Cardiac muscle cell (in vitro differentiated cells and primary cell): Measurements from ENCODE around the gene ZNF32. TPM values are rescaled to one million over a fixed set of nuclear protein-coding genes. Genes with fewer than 3 reads are reported as not detected.

Experiments
- DNase-seq, 2 donors: peaks; one replicate each; pipeline versions ENCODE4 v3.0.0 to v3.0.0-alpha.2; 2010 to 2017; ENCODE audit warnings: low read depth in 1 of 2, low spot score in 1 of 2
- H3K27ac ChIP-seq: fragments of 200-600 bp; sonication (generic); 2 replicates; pipeline ENCODE4 v1.5.1; 2016
- H3K27me3 ChIP-seq: fragments of 200-600 bp; sonication (generic); 2 replicates; pipeline ENCODE4 v1.6.0; 2016; ENCODE audit warnings: control low read depth
- H3K36me3 ChIP-seq: fragments of 200-600 bp; sonication (generic); 2 replicates; pipeline ENCODE4 v1.5.1; 2016; ENCODE audit warnings: control low read depth
- H3K4me1 ChIP-seq: fragments of 200-600 bp; sonication (generic); 2 replicates; pipeline ENCODE4 v1.8.1; 2017; ENCODE audit warnings: low read depth, mild to moderate bottlenecking, mixed run types
- H3K4me3 ChIP-seq: fragments of 200-600 bp; sonication (generic); 2 replicates; pipeline ENCODE4 v1.5.1; 2016; ENCODE audit warnings: mild to moderate bottlenecking
- H3K9me3 ChIP-seq: fragments of 200-600 bp; sonication (generic); 2 replicates; pipeline ENCODE4 v1.5.1; 2017; ENCODE audit warnings: low read depth, mild to moderate bottlenecking, control low read depth
- CTCF ChIP-seq: IDR thresholded peaks from 2 replicates; pipeline ENCODE4 v1.5.1; 2012; ENCODE audit warnings: low read depth, mild to moderate bottlenecking, low read length
- polyA plus RNA-seq: library from polyadenylated mRNA; unstranded; fragments of >200 nt; fragmentation: Nextera tagmentation; extraction: Ambion mirVana; gene quantifications from 2 replicates; pipeline ENCODE4 v1.2.1, GENCODE V29; 2016
- total RNA-seq: library from RNA; depleted of rRNA; stranded (reverse); fragments of >200 nt; gene quantifications from 2 replicates; pipeline ENCODE4 v1.2.3, GENCODE V29; 2016

ZNF32 gene
- total and polyA plus RNA-seq, 2 experiments from 2014 or later: 32.0 to 55.7 TPM

GRCh38 chr10:43689618-43689954, 40.9 kb upstream of the ZNF32 start:
- Histone ChIP-seq H3K4me3 (peak overlapping the region; percentile 34), H3K9me3 (no peaks in the 10 kb centered on the region), H3K36me3 (no peaks in the 10 kb centered on the region), H3K4me1 (no peaks in the 10 kb centered on the region), H3K27ac (no peak overlapping the region), H3K27me3 (peaks cover 21% of the 10 kb centered on the region)
- no peak for TF ChIP-seq CTCF
- peak; percentile 20 to 76 for DNase-seq

- Histone ChIP-seq H3K27me3 (peaks cover 21% of the 10 kb centered on the region), H3K9me3 (no peaks in the 10 kb centered on the region), H3K4me3 (no peak overlapping the region), H3K4me1 (no peaks in the 10 kb centered on the region), H3K27ac (no peak overlapping the region), H3K36me3 (no peaks in the 10 kb centered on the region)
- TF ChIP-seq CTCF: no peak
- no peak for DNase-seq
These were observed 40.4 kb upstream of the ZNF32 start for GRCh38 chr10:43689007-43689491.

GRCh38 chr10:43688348-43688892, 39.7 kb upstream of the ZNF32 start:
- Histone ChIP-seq H3K27me3 (peaks cover 21% of the 10 kb centered on the region), H3K27ac (no peak overlapping the region), H3K36me3 (no peaks in the 10 kb centered on the region), H3K4me3 (no peak overlapping the region), H3K4me1 (no peaks in the 10 kb centered on the region), H3K9me3 (no peaks in the 10 kb centered on the region)
- DNase-seq: no peak
- TF ChIP-seq CTCF: no peak

GRCh38 chr10:43687373-43687772, 38.7 kb upstream of the ZNF32 start:
- no peaks in the 10 kb centered on the region for H3K9me3 ChIP-seq
- no peak for TF ChIP-seq CTCF
- no peak overlapping the region for H3K4me3 ChIP-seq
- no peaks in the 10 kb centered on the region for H3K36me3 ChIP-seq
- H3K4me1 ChIP-seq: no peaks in the 10 kb centered on the region
- no peak overlapping the region for H3K27ac ChIP-seq
- DNase-seq: no peak
- H3K27me3 ChIP-seq: peaks cover 21% of the 10 kb centered on the region

- no peak overlapping the region for H3K27ac ChIP-seq
- H3K9me3 ChIP-seq: no peaks in the 10 kb centered on the region
- DNase-seq: no peak
- peaks cover 21% of the 10 kb centered on the region for H3K27me3 ChIP-seq
- no peaks in the 10 kb centered on the region for H3K4me1 ChIP-seq
- peak; percentile 14 for TF ChIP-seq CTCF
- no peaks in the 10 kb centered on the region for H3K36me3 ChIP-seq
- no peak overlapping the region for H3K4me3 ChIP-seq
These were observed 37.7 kb upstream of the ZNF32 start for GRCh38 chr10:43686414-43686813.
